GM19238 (cell line): ENCODE measurements around the gene ZNF185.
"Not testable (repeated sequence)": the region's sequence is repeated elsewhere in the genome, so short reads cannot be mapped to it uniquely, and the experiment has no call there.

Experiments used
- DNase-seq: peaks from one replicate; pipeline ENCODE4 v3.0.0; 2011; ENCODE audit warnings: low spot score; ENCODE audit not compliant: insufficient read length

Gene ZNF185

GRCh38 chrX:152895121-152895520, 2.7 kb upstream of the ZNF185 start:
- DNase-seq: no peak

- DNase-seq: no peak
Measured at GRCh38 chrX:152895724-152896420, 2.0 kb upstream of the ZNF185 start.

- DNase-seq: no peak
Measured at GRCh38 chrX:152896450-152896849, 1.4 kb upstream of the ZNF185 start.

GRCh38 chrX:152898442-152898841, 575 bp downstream of the ZNF185 start:
- no peak for DNase-seq

DNA sequence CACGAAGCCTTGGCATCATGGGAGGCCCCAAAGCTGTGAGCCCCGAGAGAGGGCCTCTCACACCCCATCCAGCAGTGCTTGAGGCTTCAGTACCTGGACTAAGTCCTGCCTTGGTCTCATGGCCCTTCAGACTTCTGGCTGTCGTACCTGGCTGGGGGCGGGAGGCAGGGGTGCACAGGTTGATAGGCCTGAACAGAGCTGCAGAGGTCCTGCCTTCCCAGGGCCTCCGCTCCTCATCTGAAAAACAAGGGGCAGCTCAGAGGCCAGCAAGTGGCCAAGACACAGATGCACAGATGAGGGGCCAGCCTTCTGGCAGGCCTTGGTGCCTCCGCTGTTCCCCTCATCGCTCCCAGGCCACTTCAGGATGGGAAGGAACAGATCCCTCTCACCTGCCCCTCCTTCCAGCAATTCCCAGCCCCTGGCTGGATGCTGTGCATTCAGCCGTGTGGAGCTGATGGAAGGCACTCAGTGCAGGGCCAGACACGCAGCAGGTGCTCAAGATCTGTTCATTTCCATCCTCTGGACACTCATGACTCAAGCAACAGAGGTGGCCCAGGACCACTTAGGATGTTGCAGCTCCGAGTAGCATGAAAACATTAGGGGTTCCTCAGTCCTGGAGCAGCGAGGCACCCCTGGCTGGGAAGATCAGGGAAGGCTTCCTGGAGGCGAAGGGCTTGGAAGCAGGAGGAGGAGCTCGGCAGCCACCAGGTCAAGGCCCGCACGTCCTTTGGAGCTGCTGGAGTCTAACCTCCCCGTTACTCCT, 1.4 kb downstream of the ZNF185 start:
- DNase-seq: no peak

DNA sequence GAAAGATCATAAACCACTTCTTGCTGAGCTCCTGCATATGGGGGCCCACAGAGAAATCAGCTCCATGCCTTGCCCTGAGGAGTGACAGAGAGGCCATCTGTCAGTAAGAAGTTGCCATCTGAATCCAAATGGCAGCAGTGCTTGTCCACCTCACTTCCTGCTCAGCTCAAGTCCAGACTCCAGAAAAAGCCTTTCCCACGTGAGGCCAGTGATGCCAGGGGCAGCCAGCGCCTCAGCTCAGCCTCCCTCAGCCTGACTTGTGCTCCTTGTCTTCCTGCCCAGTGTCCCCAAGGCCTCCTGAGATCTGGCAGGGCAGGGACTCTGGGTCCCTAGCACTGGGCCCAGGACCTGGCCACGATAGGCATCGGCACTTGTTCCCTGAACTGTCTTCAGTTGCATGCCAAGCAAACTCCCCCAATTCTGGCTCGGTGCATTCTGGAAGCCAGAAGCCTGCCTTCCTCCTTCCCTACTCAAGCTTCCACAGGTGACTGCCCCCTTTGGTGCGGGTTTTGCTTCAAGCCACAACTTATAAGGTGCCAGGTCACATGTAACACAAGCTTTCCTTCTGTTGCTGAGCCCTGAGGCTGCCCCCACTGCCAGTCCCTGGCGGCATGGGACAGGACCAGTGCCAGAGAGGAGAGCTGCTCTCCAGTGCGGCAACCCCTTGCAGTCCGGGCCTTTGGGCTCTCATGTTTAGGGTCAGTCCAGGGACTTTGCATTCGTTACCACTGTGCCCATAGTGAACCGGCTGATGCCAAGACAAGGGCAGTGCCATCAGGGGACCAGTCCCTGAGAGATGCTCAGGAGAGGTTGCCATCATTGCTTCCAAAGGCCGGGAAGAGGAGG, 2.2 kb downstream of the ZNF185 start:
- DNase-seq: no peak

DNA sequence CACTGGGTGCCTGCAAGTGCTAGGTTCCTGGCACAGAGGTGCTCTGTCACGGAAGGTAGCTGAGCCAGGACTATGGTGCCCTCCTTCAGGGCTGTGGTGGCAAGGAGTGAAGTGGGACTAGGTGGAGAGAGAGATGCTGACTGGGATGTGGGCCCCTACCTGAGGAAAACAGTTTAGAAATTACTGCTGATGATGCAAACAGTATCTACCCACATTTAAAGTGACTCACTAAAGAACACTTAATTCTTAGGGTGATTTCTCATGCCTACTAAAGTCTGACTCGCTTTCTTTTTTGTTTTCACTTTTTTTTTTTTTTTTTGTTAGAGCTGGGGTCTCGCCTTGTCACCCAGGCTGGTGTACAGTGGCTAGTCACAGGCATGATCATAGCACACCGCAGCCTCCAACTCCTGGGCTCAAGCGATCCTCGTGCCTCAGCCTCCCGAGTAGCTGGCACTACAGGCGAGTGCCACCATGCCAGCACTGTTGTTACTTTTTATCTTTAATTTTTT, 3.1 kb downstream of the ZNF185 start:
- no peak for DNase-seq

DNA sequence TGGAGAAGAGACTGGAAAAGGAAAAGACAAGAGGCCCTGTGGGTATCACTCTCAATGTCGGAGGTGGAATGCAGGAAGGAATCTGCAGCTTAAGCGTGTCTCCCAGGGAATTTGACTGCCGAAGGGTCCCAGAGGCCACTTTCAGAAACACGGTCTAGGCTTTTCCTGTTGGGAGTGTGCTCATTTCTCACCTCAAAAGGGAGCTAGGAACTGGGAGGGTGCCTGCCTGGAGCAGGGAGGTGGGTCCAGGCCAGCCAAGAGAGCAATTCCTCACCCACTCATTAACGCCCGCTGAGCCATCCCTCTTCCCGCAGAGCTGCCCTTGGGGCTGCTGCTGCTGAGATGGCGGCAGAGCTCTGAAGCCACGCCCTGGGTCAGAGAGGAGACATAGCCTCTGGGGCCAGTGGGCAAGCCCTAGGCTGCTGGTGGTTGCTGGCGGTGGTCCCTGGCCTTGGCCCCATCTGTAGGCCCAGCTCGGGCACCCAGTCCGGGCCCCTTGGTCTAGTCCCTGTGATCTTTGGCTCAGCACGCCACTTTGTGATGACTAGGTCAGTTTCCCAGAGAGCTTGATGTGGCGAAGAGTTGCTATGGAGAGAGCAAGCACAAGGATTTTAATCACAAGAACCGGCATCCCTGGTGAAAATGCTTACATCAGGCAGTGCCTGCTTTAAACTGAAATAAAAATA, 4.1 kb downstream of the ZNF185 start:
- DNase-seq: no peak

GRCh38 chrX:152902502-152902820, 4.6 kb downstream of the ZNF185 start:
- DNase-seq: no peak

DNA sequence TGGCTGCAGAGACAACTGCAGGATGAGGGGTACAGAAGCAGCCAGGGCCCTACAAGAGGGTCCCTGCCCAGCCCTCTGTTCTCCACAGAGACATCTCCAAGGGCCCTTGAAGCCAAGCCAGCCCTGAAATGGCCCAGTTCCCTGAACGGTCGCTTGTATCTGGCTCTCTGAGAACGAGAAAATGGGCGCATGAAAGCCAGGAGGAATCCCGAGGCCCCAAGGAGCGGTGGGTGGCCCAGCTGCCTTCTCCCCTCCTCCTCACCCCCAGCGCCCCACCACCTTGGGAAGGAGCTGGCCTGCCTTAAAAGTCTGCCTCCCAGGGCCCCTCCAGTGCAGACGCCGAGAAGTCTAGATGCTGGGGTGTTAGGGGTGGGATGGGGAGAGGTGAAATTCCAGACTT, 5.7 kb downstream of the ZNF185 start:
- no peak for DNase-seq

DNA sequence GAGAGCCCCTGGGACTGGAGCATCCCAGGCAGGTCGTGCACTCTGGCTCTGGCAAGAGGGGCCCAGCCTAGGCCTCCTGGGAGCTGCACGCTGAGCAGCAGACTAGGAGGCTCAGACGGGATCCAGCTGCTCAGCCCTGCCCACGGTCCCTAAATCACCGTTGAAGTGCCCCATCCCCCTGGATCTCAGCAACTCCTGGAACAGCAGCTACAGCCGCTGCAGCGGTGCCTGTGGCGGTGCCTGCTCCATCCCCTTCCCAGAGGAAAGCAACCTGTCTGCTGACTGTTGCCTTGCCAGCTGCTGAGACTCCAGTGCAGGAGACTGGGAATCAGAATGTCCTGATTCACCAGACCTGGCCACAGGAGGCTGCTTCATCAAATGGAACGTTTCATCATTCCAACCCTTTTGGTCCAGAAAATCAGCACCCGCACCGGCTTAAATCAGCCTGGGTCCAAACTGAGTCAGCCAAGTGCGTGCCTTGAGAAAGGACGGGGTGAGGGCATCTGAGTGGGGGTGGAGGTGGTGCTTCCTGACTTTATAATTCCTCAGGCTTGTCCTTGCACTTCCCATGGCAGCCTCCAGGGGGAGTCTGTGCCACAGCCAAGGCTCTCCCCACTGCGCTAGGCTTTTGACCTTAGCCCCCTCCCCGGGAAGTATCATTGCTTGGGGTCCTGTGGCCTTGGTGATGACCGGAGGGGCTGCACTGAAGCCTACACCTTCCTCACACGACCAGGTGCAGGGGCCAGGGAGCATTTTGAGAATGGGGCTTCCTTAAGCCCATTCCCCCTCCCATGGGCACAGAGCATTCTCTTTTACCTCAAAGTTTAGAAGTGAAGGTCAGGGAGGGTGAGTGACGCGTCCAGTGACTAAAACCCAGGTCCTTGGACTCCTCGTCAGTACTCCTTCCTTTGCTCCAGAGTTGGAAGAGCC, 6.5 kb downstream of the ZNF185 start:
- peak; percentile 60 for DNase-seq

- no peak for DNase-seq
Measured at GRCh38 chrX:152905081-152905420, 7.2 kb downstream of the ZNF185 start.

GRCh38 chrX:152907084-152907651, 9.3 kb downstream of the ZNF185 start:
- DNase-seq: no peak

DNA sequence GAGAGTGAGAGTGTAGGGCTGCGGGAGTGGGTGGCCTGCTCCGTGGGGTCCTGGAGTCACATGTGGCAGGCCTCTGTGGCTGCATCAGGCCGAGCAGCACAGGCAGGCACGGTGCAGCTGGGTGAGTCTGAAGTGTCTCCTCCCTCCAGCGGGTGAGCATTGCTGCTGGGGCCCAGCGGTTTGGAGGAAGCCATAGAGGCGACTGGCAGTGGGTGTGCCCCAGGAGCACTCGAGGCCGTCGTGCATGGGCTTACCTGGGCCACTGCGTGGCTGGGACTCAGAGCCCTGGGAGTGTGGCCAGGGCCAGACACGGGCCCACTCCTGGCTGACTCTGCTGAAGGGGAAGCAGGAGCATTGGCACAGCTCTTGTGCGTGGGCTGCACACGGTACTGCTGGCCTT, 10.6 kb downstream of the ZNF185 start:
- DNase-seq: no peak

GRCh38 chrX:152910018-152910417, 12.2 kb downstream of the ZNF185 start:
- DNase-seq: not testable (repeated sequence)

DNA sequence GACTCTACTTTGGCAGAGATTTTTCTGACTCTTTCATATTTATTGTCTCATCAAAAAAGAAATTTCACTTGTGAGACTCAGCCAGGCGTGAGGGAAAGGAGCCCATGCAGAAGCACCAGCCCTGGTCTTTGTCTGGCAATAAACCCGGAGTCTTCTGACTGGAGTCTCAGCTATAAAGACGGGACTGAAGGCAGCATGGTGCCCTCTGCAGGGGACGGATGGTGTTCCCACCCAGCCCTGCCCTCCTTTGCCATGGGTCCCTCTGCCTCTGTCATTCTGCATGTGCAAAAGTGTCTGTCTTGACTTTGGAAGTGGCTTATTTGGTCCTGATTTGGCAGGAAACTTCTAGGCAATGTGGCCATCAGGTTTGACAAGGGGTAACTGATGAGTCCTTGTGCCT, 14.2 kb downstream of the ZNF185 start:
- DNase-seq: no peak

DNA sequence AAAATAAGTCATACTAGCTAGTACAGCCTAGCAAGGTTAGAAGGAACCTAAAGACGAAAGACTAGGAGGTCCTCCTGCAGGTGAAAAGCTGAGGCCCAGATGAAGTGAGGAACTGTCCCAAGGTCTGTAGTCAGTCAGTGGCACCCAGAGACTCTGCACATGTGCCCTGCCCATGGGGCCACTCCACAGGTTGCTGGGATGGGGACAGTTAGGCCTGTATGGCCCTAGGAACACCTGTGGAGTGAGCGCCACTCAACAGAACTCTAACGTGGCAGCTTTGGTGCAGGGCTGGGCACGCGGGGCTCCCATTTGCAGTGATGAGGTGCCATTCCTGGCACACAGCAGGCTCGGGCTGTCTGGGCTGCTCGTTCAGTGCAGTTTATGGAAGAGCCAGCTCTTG, 14.8 kb downstream of the ZNF185 start:
- no peak for DNase-seq

GRCh38 chrX:152913346-152913745, 15.5 kb downstream of the ZNF185 start:
- DNase-seq: no peak

- no peak for DNase-seq
Measured at GRCh38 chrX:152913910-152914309, 16.0 kb downstream of the ZNF185 start.
